Astrocyte (in vitro differentiated cells and primary cell): ENCODE results near the gene C2CD2.

Experiments used
- CTCF ChIP-seq: IDR thresholded peaks from 2 replicates; pipeline ENCODE4 v1.5.1; 2011; ENCODE audit warnings: low read depth, mild to moderate bottlenecking, inconsistent platforms, low read length, moderate library complexity; ENCODE audit not compliant: insufficient read depth
- EZH2 ChIP-seq: IDR thresholded peaks from 2 replicates; pipeline ENCODE4 v1.6.1; 2012; ENCODE audit warnings: mild to moderate bottlenecking, low read length, inconsistent platforms; ENCODE audit not compliant: insufficient read depth

- no peak for TF ChIP-seq CTCF
- TF ChIP-seq EZH2 = no peak
These were observed 19.6 kb upstream of the C2CD2 start for GRCh38 chr21:41973427-41973831.
